Stimulated activated CD4-positive, alpha-beta T cell treated with anti-CD3 and anti-CD28 coated beads, TNF-alpha, amount 100 ng/mL, for 48 hours (primary cell): ENCODE measurements around the gene ITIH5.

Experiments
- DNase-seq, 3 donors: peaks; one replicate each; pipeline ENCODE4 v3.0.0-alpha.2; 2020; ENCODE audit warnings: low read depth in 3 of 3

The ITIH5 gene

DNA sequence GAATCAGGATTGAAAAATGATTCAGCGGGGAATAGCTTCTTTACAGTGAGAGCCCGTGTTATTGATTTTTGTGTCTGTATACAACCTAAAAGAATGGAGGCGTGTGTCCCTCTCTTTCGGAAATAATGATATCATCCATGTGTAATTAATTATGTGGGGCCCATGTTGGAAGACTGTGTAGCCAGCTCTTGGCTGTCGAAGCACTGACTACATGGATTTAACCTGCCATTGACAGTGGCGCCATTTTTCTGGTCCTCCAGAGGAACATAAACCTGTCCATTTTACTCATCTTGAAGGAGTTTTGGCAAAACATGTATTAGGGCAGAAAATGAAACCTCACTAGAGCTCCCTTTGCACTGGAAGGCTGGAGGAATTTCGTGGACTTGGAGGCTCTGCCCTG lies 119.6 kb downstream of the ITIH5 start:
- no peak for DNase-seq

DNA sequence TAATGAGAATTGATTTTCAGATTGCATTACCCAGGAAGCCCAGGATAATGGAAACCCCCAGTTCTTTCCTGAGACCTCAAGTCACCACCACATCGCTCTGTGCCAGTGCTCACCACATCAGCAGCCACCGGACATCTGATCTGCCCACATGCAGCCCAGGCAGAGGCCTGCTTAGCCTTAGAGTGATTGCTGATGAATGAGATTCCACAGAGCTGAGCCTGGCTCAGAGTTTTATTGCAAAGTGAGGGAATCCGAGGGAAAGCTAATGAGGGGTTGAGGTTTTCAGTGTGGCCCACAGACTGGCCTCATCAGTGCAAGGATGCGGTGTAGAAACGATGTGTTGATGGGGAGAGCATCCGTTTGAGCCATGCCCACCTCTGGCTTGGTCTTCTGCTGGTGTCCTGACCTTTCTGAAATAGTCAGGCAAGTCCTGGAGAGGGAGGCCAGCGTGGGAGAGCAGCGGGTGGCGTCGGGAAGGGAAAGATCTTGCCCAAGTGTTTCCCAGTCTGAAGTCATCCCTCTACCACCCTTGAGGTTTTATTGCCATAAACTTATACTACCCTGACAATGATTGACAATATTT lies 120.3 kb downstream of the ITIH5 start:
- no peak for DNase-seq

DNA sequence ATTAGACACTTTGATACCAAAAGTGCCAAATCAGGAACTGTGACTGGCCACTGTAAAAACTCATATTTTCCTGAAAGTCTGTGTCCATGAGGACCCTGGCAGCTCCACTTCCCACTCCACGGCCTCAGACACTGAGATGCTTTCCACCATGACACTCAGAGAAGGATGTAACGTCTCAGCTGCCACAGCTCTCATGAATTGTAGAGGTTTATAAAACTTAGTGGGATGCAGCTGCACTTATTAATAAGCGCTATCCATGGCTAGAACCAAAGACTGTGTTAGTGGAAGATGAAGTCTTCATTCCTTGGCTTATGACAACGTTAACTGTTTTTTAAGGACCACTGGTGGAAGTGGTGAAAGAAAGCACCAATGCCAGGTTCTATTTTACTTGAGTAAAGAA lies 121.0 kb downstream of the ITIH5 start:
- DNase-seq = no peak

DNA sequence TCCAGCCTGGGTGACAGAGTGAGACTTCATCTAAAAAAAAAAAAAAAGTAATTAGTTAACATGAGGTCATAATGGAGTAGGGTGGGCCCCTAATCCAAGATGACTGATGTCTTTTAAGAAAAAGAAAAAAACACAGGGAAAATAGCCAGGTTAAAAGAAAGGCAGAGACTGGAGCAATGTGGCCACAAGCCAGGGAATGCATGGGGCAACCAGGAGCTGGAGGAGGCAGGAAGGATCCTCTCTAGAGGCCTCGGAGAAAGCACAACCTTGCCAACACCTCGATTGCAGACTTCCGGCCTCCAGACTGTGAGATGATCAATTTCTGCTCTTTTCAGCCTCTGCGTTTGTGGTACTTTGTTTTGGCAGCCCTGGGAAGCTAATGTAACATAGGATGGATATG lies 121.5 kb downstream of the ITIH5 start:
- no peak for DNase-seq

DNA sequence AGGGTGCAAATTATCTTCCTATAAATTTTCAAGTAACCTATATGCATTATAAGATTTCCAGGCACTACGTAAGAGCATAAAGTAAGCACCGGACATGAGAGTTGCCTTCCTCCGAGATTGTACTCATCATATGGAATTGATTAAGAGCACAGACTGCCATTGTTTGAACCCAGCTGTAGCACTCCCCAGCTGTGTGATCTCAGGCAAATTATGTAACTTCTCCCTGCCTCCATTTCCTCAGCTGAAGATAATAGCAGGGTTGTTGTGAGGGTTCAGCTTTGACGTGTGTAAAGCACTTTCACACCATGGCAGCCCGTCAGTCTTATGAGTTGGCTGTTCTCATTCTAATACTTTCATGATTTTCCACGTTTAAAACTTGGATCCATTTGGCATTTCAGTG lies 122.6 kb downstream of the ITIH5 start:
- no peak for DNase-seq

DNA sequence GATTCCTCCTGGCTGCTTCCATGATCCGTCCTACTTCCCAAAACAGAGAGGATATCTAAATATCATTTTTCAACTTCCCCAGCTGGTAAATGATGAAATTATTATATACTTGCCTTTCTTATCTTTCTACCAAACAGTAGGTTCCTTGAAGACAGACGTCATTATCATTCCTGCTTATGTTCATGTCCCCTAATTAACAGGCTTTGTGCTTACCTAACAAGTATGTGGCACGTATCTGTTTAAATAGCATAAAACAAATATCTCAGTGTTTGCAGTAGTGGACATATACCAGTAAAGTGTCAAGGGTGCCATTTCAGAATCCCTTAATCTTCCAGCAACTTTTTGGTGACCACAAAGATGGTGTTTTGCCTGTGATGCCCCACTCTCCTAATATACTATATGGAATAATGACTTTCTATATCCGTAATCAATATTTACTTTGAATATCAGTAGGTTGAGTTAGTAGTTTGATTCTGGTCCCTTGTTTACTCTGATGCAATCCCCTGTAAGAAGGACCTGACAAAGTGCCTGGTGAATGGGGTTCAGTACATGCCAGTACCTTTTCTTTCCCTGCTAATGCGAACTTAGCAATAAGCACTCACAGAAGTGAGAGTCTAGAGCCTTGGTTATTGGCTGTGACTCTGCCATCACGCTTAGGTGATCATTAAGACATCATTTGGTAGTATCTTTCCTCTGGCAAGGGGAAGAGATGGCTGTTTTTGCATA lies 124.4 kb downstream of the ITIH5 start:
- no peak for DNase-seq

DNA sequence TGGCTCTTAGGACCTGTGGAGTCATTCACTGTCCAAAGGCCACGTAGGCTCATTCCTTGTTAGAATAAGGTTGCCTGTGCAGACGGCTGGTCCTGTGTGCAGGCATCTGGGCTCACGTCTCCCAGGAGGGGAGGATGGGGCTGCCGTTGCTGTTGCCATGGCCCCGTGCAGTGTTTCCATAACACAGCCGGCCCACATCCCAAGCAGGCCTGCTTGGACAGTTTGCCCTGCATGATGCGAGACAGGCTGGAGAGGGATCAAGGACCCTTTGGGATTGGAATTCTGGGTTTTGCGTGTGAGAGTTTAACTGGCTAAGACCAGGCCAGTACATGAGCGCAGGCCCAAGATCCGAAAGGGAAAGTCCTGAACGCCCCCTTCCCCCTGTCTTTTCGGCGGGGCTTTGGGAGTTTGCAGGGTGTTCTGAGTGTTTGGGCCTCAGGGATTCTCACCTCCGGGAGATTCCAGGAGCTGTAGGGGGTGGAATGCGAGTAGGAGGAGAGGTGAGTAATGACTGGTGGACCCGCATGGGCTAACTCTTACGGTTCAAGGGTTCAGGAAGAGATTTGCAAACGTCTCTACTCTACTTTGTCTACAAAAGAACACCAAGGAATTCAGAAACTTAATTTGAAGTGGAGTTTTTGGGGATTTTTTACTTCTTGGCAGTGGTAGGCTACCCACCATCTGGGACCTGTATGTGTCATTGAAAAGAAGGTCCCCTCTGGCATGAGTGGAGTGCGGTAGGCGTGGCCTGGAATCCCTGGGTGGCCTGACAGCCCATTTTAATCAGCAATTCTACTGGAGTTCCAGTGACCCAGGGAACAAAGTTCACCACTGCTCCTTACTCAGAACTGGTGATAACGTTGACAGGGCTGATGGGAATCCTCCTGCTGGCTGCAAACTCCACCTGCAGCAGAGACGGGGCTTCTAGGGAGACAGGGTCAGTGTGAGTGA lies 125.4 kb downstream of the ITIH5 start:
- no peak for DNase-seq

DNA sequence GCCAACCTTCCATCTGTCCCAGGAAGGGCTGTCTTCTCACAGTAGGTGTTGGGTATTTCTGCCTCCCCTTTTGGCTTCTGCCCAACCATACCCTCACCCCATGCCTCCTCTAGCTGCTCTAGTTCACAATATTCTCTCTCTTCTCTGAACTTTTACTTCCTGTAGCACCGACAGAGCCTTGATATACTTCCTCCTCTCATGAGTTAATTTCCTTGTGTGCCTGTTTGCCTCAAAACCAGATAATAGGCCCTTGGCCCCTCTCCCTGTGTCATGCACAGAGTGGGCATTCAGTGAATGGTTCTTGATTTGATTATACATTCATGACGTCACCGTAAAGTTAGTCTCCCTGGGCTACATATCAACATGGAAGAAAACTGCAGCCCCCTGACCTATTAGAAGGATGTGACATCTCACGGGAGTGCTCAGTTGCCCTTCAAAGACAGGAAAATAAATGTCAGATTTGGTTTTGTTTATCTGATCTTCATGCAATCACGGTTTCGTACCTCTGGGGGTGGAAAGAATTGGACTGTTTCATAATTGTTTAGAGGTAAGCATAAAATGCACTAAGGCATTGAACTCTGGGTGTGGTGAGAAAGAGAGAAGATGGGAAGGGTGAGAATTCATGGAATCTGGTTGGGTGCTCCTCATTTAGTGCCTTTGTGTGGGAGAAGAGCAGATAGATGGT lies 127.7 kb downstream of the ITIH5 start:
- DNase-seq = no peak

DNA sequence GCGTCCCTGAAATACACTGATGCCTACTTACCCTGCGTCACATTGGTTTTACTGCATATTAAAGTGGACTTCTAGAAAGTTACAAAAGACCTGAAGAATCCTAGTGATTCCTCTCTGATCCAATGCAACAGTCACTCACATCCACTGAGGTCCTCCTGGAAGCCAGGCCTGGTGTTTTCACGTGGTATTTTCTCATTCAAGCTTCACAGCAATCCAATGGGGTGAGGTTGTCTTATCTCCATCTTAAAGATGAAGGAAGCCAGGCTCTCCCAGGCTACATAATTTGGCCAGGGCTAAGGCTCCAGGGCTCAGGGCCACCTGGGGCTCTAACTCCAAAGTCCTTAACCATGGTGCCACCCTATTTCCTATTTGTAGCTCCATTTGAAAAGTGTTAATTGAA lies 129.6 kb downstream of the ITIH5 start:
- no peak for DNase-seq

DNA sequence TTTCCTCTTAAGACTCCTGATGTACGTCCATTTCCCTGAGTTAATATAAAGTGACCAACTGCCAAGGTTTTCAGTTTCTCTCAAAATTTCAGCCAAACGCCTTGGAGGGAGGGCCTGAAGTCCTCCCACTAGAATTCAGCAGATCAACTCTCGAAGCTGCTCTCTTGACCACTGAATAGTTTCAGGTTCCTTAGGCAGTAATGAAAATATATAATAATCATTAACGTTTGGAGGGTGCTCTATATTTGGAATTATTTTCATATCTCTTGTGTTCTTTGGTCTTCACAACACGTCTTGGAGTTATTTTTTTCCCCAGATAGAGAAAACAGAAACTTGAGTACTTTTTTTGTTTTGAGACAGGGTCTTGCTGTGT lies 132.3 kb downstream of the ITIH5 start:
- DNase-seq = no peak

DNA sequence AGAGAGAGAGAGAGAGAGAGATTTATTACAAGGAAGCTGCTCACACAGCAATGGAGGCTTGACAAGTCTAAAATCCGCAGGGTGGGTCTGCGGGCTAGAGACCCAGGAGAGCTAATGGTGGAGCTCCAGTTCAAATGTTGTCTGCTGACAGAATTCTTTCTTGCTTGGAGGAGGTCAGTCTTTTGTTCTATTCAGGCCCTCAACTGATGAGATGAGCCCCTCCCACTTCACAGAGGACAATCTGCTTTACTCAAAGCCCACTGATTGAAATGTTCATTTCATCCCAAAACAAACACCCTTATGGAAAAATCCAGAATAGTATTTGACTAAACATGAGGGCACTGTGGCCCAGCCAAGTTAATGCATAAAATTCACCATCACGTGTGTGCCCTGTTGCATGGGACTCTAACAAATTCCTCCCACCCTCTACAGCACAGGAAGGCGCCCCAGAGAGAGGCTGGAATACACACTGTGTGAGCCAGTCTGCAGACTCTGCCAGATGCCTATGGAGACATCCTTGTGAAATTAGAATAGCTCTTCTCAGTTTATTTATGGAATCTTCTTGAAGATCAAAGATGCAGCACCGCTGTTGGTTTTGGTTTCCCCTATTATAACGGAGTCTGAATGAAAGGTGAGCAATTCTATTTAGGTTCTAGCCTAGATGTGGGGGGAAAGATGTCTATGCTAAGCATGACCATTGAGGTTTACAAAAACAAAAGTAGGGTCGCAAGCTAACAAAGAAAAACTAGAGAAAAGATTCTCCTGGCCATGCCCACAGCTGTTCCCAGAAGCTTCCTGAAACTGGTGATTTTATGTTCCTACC lies 132.9 kb downstream of the ITIH5 start:
- DNase-seq = no peak

DNA sequence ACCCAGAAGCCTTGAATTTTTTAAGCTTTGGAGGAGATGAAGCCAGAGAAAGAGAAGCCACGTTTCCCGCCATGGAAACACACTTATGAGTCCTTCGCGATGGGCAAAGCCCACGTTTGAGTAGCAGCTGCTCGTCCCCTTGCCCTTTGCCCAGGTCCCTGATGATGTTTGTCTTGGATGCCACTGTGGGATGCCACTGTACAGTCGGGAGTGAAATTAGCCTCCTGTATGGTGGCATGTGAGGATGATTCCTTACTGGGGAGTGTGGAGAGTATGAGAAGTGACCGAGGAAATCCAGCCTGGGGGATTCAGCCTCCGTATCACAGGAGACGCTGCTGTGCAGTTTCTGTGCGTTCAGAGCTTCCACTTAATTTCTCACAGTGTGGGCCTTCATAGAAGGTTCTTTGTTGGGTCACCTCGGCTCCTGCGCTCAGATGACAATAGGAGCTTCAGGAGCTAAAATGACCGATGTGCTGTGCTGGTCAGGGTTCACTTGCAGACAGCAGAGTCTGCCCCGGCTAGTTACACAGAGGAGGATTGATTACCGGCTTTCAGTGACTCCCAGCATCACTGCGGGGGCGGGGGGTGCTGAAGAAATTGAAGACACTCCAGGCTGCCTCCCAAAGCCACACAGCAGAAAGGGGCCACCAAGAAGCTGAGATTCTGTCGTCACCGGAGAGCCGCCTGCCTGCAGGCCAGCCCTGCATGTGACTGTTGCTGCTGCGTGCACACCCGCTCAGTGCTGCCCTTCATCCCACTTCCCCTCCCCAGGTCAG lies 133.9 kb downstream of the ITIH5 start:
- no peak for DNase-seq

DNA sequence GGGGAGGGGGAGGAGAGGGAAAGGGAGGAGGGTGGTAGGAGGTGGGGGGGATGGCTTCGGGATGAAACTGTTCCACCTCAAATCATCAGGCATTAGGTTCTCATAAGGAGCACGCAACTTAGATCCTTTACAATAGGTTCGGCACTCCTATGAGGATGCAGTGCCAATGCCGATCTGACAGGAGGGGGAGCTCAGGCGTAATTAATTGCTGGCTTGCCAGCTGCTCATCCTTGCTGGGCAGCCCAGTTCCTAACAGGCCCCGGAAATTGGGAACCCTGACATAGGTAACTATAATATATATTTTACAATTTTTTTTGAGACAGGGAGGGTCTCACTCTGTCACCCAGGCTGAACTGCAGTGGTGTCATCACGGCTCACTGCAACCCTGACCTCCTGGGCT lies 137.1 kb downstream of the ITIH5 start:
- no peak for DNase-seq

DNA sequence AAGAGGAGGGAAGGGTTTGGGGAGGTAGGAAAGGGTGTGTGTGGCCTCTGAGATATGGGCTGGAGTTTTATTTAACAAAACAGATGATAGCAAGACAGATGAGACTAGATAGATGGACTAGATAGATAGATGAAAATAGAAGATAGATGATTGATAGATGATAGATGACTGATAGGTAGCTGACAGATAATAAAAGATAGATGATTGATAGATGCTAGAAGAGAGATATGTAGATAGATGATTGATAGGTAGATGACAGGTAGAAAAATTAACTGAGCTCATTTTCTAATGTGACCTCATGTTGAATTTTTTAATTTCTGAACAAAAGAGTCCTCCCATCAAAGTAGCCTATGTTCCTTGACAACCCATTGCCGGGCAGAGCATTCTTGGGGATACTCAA lies 139.3 kb downstream of the ITIH5 start:
- no peak for DNase-seq

DNA sequence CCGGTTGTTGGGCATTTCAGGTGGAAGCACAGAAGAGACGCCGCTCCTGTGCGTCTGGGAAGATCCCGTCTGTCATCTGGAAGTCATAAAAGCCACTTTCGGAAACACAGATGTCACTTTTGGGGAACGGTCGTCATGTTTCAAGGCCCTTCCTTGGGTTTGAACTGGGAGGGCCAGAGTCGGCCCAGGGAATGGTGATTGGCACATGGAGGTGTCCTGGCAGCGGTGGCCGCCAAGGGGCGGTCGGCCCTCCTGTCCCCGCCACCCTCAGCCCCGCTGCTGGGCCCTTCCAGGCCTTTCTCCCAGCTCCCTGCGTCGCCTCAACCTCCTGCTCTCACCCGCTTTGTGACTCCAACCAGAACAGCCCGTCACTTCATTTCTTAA lies 140.8 kb downstream of the ITIH5 start:
- DNase-seq = no peak

DNA sequence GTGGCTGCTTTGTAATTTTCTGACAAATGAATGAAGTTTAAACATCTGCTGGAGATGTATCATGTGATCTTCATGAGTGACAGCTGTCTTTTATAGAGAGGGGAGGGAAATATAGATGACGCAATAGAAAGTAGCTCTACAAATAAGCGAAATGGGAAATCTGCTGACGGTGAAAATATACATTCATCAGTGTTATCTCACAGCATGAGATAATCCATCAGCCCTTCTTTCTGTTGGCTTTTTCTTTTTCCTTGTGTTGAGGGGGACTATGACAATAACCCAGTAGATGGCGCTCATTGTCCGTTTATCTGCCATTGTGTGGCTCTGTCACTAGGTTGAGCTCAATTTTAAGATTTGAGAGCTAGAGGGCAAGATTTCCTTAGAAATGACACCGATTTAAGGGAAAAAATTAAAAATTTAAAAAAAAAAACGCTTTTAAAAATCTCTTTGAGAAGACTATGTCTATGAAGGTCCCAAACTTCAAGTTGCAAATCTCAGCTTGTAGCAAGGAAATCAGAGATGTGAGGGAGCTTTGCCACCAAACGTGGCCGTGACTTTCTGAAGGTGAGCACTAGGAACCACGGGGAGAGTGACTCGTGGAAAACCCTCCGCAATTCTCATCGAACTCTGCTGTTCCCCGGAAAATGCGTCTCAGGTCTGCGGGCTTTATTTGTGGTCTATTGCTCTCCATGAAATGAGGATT lies 141.3 kb downstream of the ITIH5 start:
- DNase-seq = peak; percentile 30 to 61 (median 47)

DNA sequence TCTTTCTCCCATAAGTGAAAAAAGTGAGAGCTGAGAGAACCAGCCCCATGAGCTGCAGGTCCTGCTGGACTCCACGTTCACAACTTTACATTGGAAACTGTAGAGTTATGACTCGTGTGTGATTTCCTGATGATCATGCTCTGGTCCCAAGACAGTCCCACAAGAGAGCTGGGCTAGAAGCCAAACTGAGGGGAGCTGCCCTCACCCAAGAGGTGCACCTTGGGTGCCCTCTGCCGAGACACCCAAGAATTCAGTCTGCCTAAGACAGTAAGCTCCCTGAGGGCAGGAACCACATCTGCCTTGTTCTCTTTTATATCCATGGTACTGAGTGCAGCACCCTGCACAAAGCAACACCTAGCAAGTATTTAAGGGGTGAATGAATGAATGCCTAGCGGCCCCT lies 143.1 kb downstream of the ITIH5 start:
- DNase-seq = no peak

DNA sequence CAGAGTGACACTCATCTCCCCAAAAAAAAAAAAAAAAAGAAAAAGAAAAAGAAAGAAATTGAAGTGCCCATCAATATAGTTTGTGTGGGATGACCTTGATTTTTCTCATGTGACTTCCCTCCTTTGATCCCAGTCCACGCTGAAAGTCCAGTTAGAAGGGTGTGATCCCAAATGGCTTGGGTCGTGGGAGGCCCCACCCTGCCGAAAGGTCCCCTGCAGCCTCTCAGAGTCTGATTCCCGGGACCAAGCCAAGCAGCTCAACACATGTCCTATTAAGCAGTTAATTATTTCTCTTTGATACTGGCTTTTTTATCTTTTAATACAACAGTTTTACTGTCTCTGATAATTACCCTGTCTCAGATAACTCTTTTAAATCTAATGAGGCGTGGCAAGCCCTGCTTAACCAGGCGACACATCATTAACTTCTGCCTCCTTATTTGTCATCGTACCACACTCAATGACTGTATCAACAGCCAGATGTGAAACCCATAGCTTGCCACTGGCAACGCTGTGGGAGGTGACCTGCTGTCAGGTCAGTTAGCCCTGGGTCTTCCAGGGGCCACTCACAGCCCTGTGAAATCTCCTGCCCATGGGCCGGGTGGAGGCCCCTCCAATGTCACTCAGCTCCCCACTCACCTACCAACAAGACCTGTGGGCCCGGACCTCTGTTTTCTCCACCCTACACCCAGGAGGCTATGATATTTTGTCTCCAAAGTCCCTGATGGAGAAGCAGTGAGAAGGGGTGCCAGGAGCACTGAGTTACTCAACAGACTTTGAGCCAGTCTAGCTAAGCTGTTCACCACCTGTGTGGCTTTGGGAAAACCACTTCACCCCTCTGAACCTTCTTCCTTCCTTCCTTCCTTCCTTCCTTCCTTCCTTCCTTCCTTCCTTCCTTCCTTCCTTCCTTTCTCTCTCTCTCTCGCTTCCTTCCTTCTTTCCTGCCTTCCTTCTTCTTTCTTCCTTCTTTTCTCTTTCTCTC lies 146.0 kb downstream of the ITIH5 start:
- no peak for DNase-seq

DNA sequence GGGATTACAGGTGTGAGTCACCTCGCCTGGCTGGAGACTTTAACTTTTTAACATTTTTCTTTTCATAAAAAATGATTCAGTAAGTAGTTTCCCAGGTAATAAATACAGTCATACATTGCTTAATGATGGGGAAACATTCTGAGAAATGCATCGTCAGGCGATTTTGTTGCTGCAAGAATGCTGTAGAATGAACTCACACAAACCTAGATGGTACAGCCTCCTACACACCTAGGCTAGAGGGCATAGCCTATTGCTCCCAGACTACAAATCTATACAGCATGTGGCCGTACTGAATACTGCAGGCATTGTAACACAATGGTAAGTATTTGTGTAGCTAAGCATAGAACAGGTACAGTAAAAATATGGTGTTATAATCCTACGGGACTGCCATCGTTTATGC lies 147.4 kb downstream of the ITIH5 start:
- DNase-seq = no peak
